Cardiac fibroblast (primary cell): ENCODE data around the gene MOG.

Source experiments
- DNase-seq, 2 donors: peaks; one replicate each; pipeline versions ENCODE4 v3.0.0 to v3.0.0-alpha.2; 2010; ENCODE audit warnings: low read depth in 2 of 2
- H3K4me3 ChIP-seq, 2 donors: replicated peaks in 1 of 2; 1 replicate in 1 of 2; 2 replicates in 1 of 2; pipeline ENCODE4 v1.5.1; 2011; ENCODE audit warnings: low read depth in 2 of 2, low read length in 2 of 2, mild to moderate bottlenecking in 2 of 2, moderate library complexity in 1 of 2
- CTCF ChIP-seq: IDR thresholded peaks from one replicate; pipeline ENCODE4 v1.5.1; 2011; ENCODE audit warnings: low read depth, mild to moderate bottlenecking, low read length, inconsistent platforms

MOG gene

GRCh38 chr6:29708432-29709179 is 51.7 kb downstream of the MOG start:
- TF ChIP-seq CTCF: no peak
- no peak for DNase-seq
- H3K4me3 ChIP-seq: no peak overlapping the region

DNA sequence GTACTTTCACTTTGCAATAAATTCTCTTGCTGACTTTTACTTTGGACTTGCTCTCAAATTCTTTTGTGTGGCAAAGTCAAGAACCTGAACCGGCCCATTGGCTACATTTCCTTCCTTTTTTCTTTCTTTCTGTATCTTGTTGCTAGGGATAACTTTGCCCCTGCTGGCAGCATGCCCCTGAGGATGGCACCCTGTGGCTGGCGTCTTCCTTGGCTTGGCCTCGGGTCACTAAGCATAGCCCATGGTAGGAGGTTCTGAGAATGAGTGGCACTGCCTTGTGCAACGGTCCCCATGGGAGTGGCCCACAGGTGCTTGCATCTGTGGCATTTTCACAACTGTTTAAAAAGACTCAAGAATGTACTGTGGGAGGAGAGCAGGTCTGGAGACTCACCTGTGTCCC is 52.3 kb downstream of the MOG start:
- no peak for DNase-seq
- no peak for TF ChIP-seq CTCF
- H3K4me3 ChIP-seq: no peak overlapping the region

DNA sequence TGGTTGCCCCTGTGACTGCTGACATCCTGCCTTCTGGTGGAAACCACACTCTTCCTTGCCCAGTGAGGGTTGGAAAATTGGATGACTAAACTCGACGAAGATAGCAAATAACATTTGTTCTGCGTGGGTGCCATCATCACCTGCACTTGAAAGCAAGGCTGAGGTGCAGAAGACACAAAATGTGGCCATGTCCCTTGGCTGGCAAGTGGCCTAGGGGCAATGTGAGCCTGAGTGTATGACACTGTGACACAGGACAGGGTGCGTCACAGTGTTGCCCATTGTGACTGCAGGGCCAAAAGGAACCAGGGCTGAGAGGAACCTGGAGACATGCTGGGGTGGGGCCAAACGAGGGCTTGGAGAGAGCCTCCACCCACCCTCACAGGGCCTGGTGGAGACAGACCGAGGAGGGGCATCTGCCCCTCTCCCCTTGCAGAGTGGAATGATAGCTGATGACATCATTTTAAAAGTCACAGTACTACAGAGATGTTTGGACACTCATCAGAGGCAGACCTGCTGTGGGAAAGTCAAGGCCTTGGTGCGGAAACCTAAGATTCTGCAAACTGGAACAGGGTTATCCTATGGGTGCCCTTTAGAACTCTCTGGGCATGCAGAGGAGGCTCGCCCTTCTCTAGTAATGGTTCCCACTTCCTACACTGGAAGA is 53.5 kb downstream of the MOG start:
- TF ChIP-seq CTCF: no peak
- no peak overlapping the region for H3K4me3 ChIP-seq
- DNase-seq: no peak

- DNase-seq: no peak
- TF ChIP-seq CTCF: no peak
- H3K4me3 ChIP-seq: no peak overlapping the region
Observed at GRCh38 chr6:29720863-29721262, 64.0 kb downstream of the MOG start.
